Spleen (tissue), 11 donors: ENCODE results near the gene PCED1B. TPM values are rescaled to one million over a fixed set of nuclear protein-coding genes. Genes with fewer than 3 reads are reported as not detected.
"Not testable (repeated sequence)": the region's sequence is repeated elsewhere in the genome, so short reads cannot be mapped to it uniquely, and the experiment has no call there.

Experiments used
- DNase-seq: peaks from one replicate; pipeline ENCODE4 v3.0.0-alpha.2; 2020
- H3K27ac ChIP-seq, 8 donors: fragments of 200-600 bp; sonication (generic) in 7 of 8; 1 replicate in 4 of 8; 2 replicates in 4 of 8; pipeline versions ENCODE4 v1.5.0 to v1.8.0; 2016 to 2021; ENCODE audit warnings: inconsistent platforms in 4 of 8, mild to moderate bottlenecking in 4 of 8, moderate library complexity in 1 of 8
- H3K27me3 ChIP-seq, 7 donors: fragments of 200-600 bp; sonication (generic) in 6 of 7; replicated peaks in 1 of 7; 1 replicate in 4 of 7; 2 replicates in 3 of 7; pipeline versions ENCODE4 v1.5.0 to v1.8.0; 2016 to 2021; ENCODE audit warnings: inconsistent platforms in 3 of 7, mild to moderate bottlenecking in 1 of 7
- H3K36me3 ChIP-seq, 6 donors: fragments of 200-600 bp; sonication (generic) in 5 of 6; 1 replicate in 4 of 6; 2 replicates in 2 of 6; pipeline versions ENCODE4 v1.5.0 to v1.8.0; 2016 to 2021; ENCODE audit warnings: inconsistent platforms in 2 of 6
- H3K4me1 ChIP-seq, 6 donors: fragments of 200-600 bp; sonication (generic) in 5 of 6; 1 replicate in 3 of 6; 2 replicates in 3 of 6; pipeline versions ENCODE4 v1.5.0 to v1.8.0; 2016 to 2021; ENCODE audit warnings: inconsistent platforms in 3 of 6
- H3K4me3 ChIP-seq, 8 donors: fragments of 200-600 bp; sonication (generic) in 7 of 8; 1 replicate in 4 of 8; 2 replicates in 4 of 8; pipeline versions ENCODE4 v1.5.0 to v1.8.0; 2016 to 2021; ENCODE audit warnings: inconsistent platforms in 4 of 8, mild to moderate bottlenecking in 4 of 8, moderate library complexity in 2 of 8
- H3K9me3 ChIP-seq, 8 donors: fragments of 200-600 bp; sonication (generic) in 7 of 8; 1 replicate in 4 of 8; 2 replicates in 4 of 8; pipeline versions ENCODE4 v1.5.0 to v1.8.0; 2016 to 2021; ENCODE audit warnings: inconsistent platforms in 4 of 8
- POLR2A ChIP-seq, 3 donors: fragments of 450-650 bp; IDR thresholded peaks; one replicate each; pipeline ENCODE4 v1.5.1; 2017; ENCODE audit warnings: antibody characterized with exemption in 3 of 3, mild to moderate bottlenecking in 1 of 3
- POLR2AphosphoS5 ChIP-seq, 3 donors: sonication (generic); formaldehyde crosslinking; IDR thresholded peaks; one replicate each; pipeline ENCODE4 v1.5.1; 2017; ENCODE audit warnings: antibody characterized with exemption in 3 of 3
- WGBS, 5 donors: extraction: QIAGEN DNeasy Blood & Tissue Kit in 3 of 5; methylation state at CpG; one replicate each; pipeline versions ENCODE4 v1.1.5 to v1.1.7; 2013 to 2018; 5-methylcytosine and 5-hydroxymethylcytosine counted together
- intact Hi-C: fragments of 100-400 bp; cut with DNase I; formaldehyde crosslinking; loops from one replicate; pipeline ENCODE4 v1.15.0; 2023; ENCODE audit warnings: low total_unique reads
- polyA plus RNA-seq, 3 donors: library from polyadenylated mRNA; stranded (reverse); fragments of 200-250 nt; gene quantifications; one replicate each; pipeline ENCODE4 v1.2.1, GENCODE V29; 2013
- total RNA-seq, 7 donors: library from RNA; depleted of rRNA in 3 of 7; stranded (reverse); fragments of >200 nt in 3 of 7; fragmentation: NEBNext Ultra II Directional in 4 of 7; extraction: Animal tissue kit (Norgen Biotek cat#: 25700) in 4 of 7; gene quantifications; one replicate each; pipeline versions ENCODE4 v1.1.0 to v1.2.1, GENCODE V29; 2016 to 2021
- TF ChIP-seq, protein P1 (sequence below), 11 experiments: fragments of 200-600 bp in 7 of 11; fragments of 450-650 bp in 4 of 11; sonication (generic) in 4 of 11; IDR thresholded peaks in 8 of 11; conservative IDR thresholded peaks in 3 of 11; 1 replicate in 7 of 11; 2 replicates in 4 of 11; pipeline versions ENCODE4 v1.4.0 to v1.8.0; 2016 to 2021; ENCODE audit warnings: antibody characterized with exemption in 11 of 11, inconsistent platforms in 4 of 11, mild to moderate bottlenecking in 1 of 11
- donor health status: healthy with polysubstance abuse.
- donor health status: DM: no; HTN: no; CAD: no; lungs with moderate emphysema.
- donor health status: DM: no; HTN: no; CAD: no.
- donor health status: Bipolar disorder and iron deficiency.
- donor health status: healthy.
- donor health status: DM: no; HTN: no; CAD: no.
- donor health status: DM: yes; HTN: yes; CAD: no.

The PCED1B gene
- total and polyA plus RNA-seq, 10 donors, result 15.3 to 34.5 (median 24.4) TPM

- no peak overlapping the region for H3K4me3 ChIP-seq
- no peak overlapping the region for H3K27ac ChIP-seq
- H3K27me3 ChIP-seq, result no peaks in the 10 kb centered on the region
- 78 to 89% (median 82%) methylated on average over 2 of the region's 2 CpGs for WGBS, 5 donors
- H3K4me1 ChIP-seq, result peaks cover 0 to 27% (median 0%) of the 10 kb centered on the region in 6 donors
- intact Hi-C loops, result no loop called here
- H3K9me3 ChIP-seq, result peaks cover 4 to 41% (median 38%) of the 10 kb centered on the region in 8 donors
- no peak for DNase-seq
- no peaks in the 10 kb centered on the region for H3K36me3 ChIP-seq
- no peak for TF ChIP-seq POLR2AphosphoS5 (IDR thresholded peaks at IDR 0.05)
- TF ChIP-seq, protein P1, sequence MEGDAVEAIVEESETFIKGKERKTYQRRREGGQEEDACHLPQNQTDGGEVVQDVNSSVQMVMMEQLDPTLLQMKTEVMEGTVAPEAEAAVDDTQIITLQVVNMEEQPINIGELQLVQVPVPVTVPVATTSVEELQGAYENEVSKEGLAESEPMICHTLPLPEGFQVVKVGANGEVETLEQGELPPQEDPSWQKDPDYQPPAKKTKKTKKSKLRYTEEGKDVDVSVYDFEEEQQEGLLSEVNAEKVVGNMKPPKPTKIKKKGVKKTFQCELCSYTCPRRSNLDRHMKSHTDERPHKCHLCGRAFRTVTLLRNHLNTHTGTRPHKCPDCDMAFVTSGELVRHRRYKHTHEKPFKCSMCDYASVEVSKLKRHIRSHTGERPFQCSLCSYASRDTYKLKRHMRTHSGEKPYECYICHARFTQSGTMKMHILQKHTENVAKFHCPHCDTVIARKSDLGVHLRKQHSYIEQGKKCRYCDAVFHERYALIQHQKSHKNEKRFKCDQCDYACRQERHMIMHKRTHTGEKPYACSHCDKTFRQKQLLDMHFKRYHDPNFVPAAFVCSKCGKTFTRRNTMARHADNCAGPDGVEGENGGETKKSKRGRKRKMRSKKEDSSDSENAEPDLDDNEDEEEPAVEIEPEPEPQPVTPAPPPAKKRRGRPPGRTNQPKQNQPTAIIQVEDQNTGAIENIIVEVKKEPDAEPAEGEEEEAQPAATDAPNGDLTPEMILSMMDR (IDR thresholded peaks at IDR 0.05 in 8 of 11, conservative IDR thresholded peaks at IDR 0.05 in 3 of 11), result no peak
- no peak for TF ChIP-seq POLR2A (IDR thresholded peaks at IDR 0.05)
Measured at GRCh38 chr12:47052274-47052673, 27.1 kb upstream of the PCED1B start.

DNA sequence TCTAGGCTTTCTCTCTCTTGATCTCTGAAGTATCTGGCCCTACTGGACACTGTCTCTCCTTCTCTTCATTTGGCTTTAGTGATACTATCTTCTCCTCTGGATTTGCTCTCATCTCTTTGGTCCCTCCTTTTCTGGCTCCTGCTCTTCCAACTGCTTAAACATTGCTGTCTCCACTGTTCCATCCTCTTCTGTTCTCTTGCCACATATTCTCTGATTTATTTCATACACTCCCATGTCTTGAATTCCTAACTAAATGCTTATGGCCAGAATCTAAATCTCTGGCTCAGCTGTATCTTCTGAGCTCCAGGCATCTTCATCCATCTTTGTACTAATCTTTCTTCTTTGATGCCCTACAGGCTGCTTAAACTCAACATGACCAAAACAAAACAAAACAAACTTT is 25.5 kb upstream of the PCED1B start:
- no peak overlapping the region for H3K27ac ChIP-seq
- H3K36me3 ChIP-seq, result no peaks in the 10 kb centered on the region
- H3K4me3 ChIP-seq, result no peak overlapping the region
- H3K9me3 ChIP-seq, result peaks cover 4 to 41% (median 39%) of the 10 kb centered on the region in 8 donors
- H3K27me3 ChIP-seq, result no peaks in the 10 kb centered on the region
- no peak for DNase-seq
- intact Hi-C loops, result no loop called here
- H3K4me1 ChIP-seq, result peaks cover 0 to 27% (median 0%) of the 10 kb centered on the region in 6 donors
- no peak for TF ChIP-seq POLR2A (IDR thresholded peaks at IDR 0.05)
- no peak for TF ChIP-seq POLR2AphosphoS5 (IDR thresholded peaks at IDR 0.05)
- TF ChIP-seq, protein P1 (IDR thresholded peaks at IDR 0.05 in 8 of 11, conservative IDR thresholded peaks at IDR 0.05 in 3 of 11), result no peak

DNA sequence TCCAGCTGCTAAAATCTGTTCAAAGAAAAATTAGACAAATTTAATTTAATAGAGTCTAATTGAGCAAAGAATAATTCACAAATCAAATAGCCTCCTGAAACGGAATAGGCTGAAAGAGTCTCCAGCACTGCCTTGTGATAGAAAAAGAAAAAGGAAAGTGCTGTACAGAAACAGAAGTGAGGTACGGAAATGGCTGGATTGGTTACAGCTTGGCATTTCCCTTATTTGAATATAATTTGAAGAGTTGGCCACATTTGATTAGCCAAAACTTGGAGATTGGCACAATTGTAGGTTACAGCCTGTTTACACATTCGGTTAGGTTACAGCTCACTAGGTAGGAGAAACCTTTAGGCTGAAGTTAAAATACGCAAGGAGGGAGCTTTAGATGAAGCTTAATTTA is 24.8 kb upstream of the PCED1B start:
- WGBS, 5 donors, result 33 to 93% (median 78%) methylated on average over 4 of the region's 4 CpGs
- Histone ChIP-seq H3K4me1 (peaks cover 0 to 27% (median 0%) of the 10 kb centered on the region in 6 donors), H3K4me3 (no peak overlapping the region), H3K27ac (peak overlapping the region in 1 of 8 donors; percentile 31), H3K36me3 (no peaks in the 10 kb centered on the region), H3K9me3 (peaks cover 4 to 39% (median 36%) of the 10 kb centered on the region in 8 donors), H3K27me3 (no peaks in the 10 kb centered on the region)
- intact Hi-C loops, result no loop called here
- TF ChIP-seq, protein P1 (IDR thresholded peaks at IDR 0.05 in 8 of 11, conservative IDR thresholded peaks at IDR 0.05 in 3 of 11), result no peak
- TF ChIP-seq POLR2A (IDR thresholded peaks at IDR 0.05), result no peak
- TF ChIP-seq POLR2AphosphoS5 (IDR thresholded peaks at IDR 0.05), result no peak
- DNase-seq, result no peak

GRCh38 chr12:47055856-47056255 is 23.6 kb upstream of the PCED1B start:
- Histone ChIP-seq H3K4me1 (peaks cover 0 to 27% (median 0%) of the 10 kb centered on the region in 6 donors), H3K9me3 (peaks cover 2 to 27% (median 25%) of the 10 kb centered on the region in 8 donors)
- DNase-seq, intact Hi-C loops, H3K27ac ChIP-seq, H3K36me3 ChIP-seq, H3K4me3 ChIP-seq, H3K27me3 ChIP-seq: not testable (repeated sequence)
- WGBS, 5 donors, result 66 to 76% (median 71%) methylated on average over 3 of the region's 3 CpGs

DNA sequence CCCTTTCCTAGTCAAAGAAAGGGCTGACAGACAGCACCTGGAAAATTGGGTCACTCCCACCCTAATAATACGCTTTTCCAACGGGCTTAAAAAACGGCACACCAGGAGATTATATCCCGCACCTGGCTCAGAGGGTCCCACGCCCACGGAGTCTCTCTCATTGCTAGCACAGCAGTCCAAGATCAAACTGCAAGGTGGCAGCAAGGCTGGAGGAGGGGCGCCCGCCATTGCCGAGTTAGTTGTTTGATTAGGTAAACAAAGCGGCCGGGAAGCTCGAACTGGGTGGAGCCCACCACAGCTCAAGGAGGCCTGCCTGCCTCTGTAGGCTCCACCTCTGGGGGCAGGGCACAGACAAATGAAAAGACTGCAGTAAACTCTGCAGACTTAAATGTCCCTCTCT is 22.5 kb upstream of the PCED1B start:
- DNase-seq, intact Hi-C loops, H3K36me3 ChIP-seq, H3K27me3 ChIP-seq, H3K4me3 ChIP-seq, H3K27ac ChIP-seq: not testable (repeated sequence)
- Histone ChIP-seq H3K9me3 (peaks cover 0 to 19% (median 14%) of the 10 kb centered on the region in 8 donors), H3K4me1 (peaks cover 0 to 27% (median 0%) of the 10 kb centered on the region in 6 donors)
- 86 to 95% (median 90%) methylated on average over 10 to 12 of the region's 12 CpGs for WGBS, 5 donors

DNA sequence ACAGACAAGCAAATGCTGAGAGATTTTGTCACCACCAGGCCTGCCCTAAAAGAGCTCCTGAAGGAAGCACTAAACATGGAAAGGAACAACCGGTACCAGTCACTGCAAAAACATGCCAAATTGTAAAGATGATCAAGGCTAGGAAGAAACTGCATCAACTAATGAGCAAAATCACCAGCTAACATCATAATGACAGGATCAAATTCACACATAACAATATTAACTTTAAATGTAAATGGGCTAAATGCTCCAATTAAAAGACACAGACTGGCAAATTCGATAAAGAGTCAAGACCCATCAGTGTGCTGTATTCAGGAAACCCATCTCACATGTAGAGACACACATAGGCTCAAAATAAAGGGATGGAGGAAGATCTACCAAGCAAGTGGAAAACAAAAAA is 20.8 kb upstream of the PCED1B start:
- H3K27me3 ChIP-seq, H3K27ac ChIP-seq, DNase-seq, H3K36me3 ChIP-seq, H3K4me3 ChIP-seq, intact Hi-C loops: not testable (repeated sequence)
- WGBS, 5 donors, result 89 to 100% (median 94%) methylated on average over 1 to 2 of the region's 2 CpGs
- Histone ChIP-seq H3K9me3 (peaks cover 0 to 12% (median 6%) of the 10 kb centered on the region in 8 donors), H3K4me1 (peaks cover 0 to 23% (median 0%) of the 10 kb centered on the region in 6 donors)
